ENCODE measurements around the gene IMMP2L. TPM values are rescaled to one million over a fixed set of nuclear protein-coding genes. Genes with fewer than 3 reads are reported as not detected.

The IMMP2L gene
- total and polyA plus RNA-seq, 7 donors = 9.3 to 43.0 (median 19.2) TPM

DNA sequence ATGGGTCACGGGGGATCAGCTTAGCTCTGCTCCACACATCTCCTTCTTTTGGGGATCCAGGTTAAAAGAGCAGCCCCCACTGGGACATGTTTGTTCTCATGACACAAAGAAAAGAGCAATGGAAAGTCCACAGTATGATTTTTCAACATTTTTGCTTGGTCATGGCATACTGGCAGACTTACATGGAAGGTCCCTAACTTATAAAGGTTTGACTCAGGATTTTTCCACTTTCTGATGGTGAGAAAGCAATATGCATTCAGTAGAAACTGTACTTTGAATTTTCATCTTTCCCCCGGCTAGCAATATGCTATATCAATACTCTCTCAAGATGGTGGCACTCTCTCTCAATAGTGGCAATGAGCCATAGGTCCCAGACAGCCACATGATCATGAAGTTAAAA is 699.0 kb downstream of the IMMP2L start:
- 95 to 98% (median 97%) methylated on average over 2 of the region's 2 CpGs for WGBS, 3 donors
- Histone ChIP-seq H3K9me3 (peaks cover 5% of the 10 kb centered on the region), H3K36me3 (ENCODE audit: insufficient read depth in 1 of 2, low read depth in 1 of 2) (no peaks in the 10 kb centered on the region), H3K4me3 (no peak overlapping the region), H3K4me1 (peaks cover 6% of the 10 kb centered on the region), H3K27me3 (ENCODE audit: insufficient read depth in 3 of 3, low read length in 2 of 3) (no peaks in the 10 kb centered on the region), H3K27ac (no peak overlapping the region)
- no peak for TF ChIP-seq CTCF (IDR thresholded peaks at IDR 0.05)
- ATAC-seq (no peak), DNase-seq (no peak)
- intact Hi-C loops (cut with DNase I) = no loop called here

DNA sequence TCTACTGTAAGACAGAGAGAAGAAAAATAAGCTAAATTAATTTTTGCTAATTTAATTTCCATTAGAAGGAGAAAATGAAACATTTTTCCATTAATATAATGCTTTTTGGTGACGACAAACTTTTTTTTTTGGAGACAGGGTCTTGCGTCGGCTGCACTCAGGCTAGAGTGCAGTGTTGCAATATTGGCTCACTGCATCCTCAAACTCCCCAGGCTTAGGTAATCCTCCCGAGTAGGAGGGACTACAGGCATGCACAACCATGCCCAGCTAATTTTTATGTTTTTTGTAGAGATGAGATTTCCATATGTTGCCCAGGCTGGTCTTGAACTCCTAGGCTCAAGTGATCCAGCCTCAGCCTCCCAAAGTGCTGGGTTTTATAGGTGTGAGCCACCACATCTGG is 701.1 kb downstream of the IMMP2L start:
- no peak for DNase-seq
- no peak overlapping the region for H3K27ac ChIP-seq
- intact Hi-C loops (cut with DNase I) = no loop called here
- H3K9me3 ChIP-seq = no peaks in the 10 kb centered on the region
- H3K4me1 ChIP-seq = peaks cover under 1% of the 10 kb centered on the region
- no peak for TF ChIP-seq CTCF (IDR thresholded peaks at IDR 0.05)
- no peaks in the 10 kb centered on the region for H3K27me3 ChIP-seq (ENCODE audit: insufficient read depth in 3 of 3, low read length in 2 of 3)
- WGBS, 3 donors = 86 to 92% (median 87%) methylated on average over 4 of the region's 4 CpGs
- ATAC-seq = no peak
- H3K4me3 ChIP-seq = no peak overlapping the region
- H3K36me3 ChIP-seq (ENCODE audit: insufficient read depth in 1 of 2, low read depth in 1 of 2) = no peaks in the 10 kb centered on the region

- no peak overlapping the region for H3K4me3 ChIP-seq
- H3K36me3 ChIP-seq (ENCODE audit: insufficient read depth in 1 of 2, low read depth in 1 of 2) = no peaks in the 10 kb centered on the region
- H3K4me1 ChIP-seq = no peaks in the 10 kb centered on the region
- no peak for TF ChIP-seq CTCF (IDR thresholded peaks at IDR 0.05)
- intact Hi-C loops (cut with DNase I) = no loop called here
- H3K27me3 ChIP-seq (ENCODE audit: insufficient read depth in 3 of 3, low read length in 2 of 3) = no peaks in the 10 kb centered on the region
- no peak for ATAC-seq
- H3K27ac ChIP-seq = no peak overlapping the region
- no peaks in the 10 kb centered on the region for H3K9me3 ChIP-seq
- DNase-seq = no peak
These were observed 705.2 kb downstream of the IMMP2L start for GRCh38 chr7:110857106-110857505.

GRCh38 chr7:110856704-110857103 is 705.6 kb downstream of the IMMP2L start:
- no peaks in the 10 kb centered on the region for H3K9me3 ChIP-seq
- ATAC-seq = no peak
- DNase-seq = no peak
- H3K4me1 ChIP-seq = no peaks in the 10 kb centered on the region
- WGBS, 3 donors = 55 to 62% (median 56%) methylated on average over 3 of the region's 3 CpGs
- H3K27ac ChIP-seq = no peak overlapping the region
- H3K4me3 ChIP-seq = no peak overlapping the region
- intact Hi-C loops (cut with DNase I) = no loop called here
- no peaks in the 10 kb centered on the region for H3K36me3 ChIP-seq (ENCODE audit: insufficient read depth in 1 of 2, low read depth in 1 of 2)
- no peaks in the 10 kb centered on the region for H3K27me3 ChIP-seq (ENCODE audit: insufficient read depth in 3 of 3, low read length in 2 of 3)
- TF ChIP-seq CTCF (IDR thresholded peaks at IDR 0.05) = no peak

GRCh38 chr7:110854651-110855050 is 707.6 kb downstream of the IMMP2L start:
- no peaks in the 10 kb centered on the region for H3K27me3 ChIP-seq (ENCODE audit: insufficient read depth in 3 of 3, low read length in 2 of 3)
- H3K9me3 ChIP-seq = no peaks in the 10 kb centered on the region
- no peak for TF ChIP-seq CTCF (IDR thresholded peaks at IDR 0.05)
- intact Hi-C loops (cut with DNase I) = no loop called here
- H3K36me3 ChIP-seq (ENCODE audit: insufficient read depth in 1 of 2, low read depth in 1 of 2) = no peaks in the 10 kb centered on the region
- no peaks in the 10 kb centered on the region for H3K4me1 ChIP-seq
- ATAC-seq = no peak
- no peak overlapping the region for H3K4me3 ChIP-seq
- WGBS, 3 donors = 81 to 90% (median 89%) methylated on average over 2 of the region's 2 CpGs
- no peak overlapping the region for H3K27ac ChIP-seq
- DNase-seq = no peak

All from psoas muscle (tissue), 8 donors.